H9 (cell line): Measurements from ENCODE around the gene CHTF8. TPM values are rescaled to one million over a fixed set of nuclear protein-coding genes. Genes with fewer than 3 reads are reported as not detected.

ENCODE experiments used
- DNase-seq: peaks from one replicate; pipeline ENCODE4 v3.0.0-alpha.2; 2017
- H2AFZ ChIP-seq: one replicate; pipeline ENCODE4 v1.6.1; 2013; ENCODE audit warnings: mild to moderate bottlenecking, low read length, control low read depth, moderate library complexity
- H2AK5ac ChIP-seq: 2 replicates; pipeline ENCODE4 v1.6.1; 2013; ENCODE audit warnings: low read length, control low read depth, mixed read lengths; ENCODE audit not compliant: insufficient read length
- H2BK120ac ChIP-seq: one replicate; pipeline ENCODE4 v1.6.1; 2013; ENCODE audit warnings: low read depth, mild to moderate bottlenecking, low read length, control low read depth, inconsistent platforms; ENCODE audit not compliant: poor library complexity, severe bottlenecking
- H2BK12ac ChIP-seq: 2 replicates; pipeline ENCODE4 v1.6.1; 2013; ENCODE audit warnings: low read length, control low read depth, mixed read lengths, low read depth; ENCODE audit not compliant: insufficient read length
- H2BK15ac ChIP-seq: 2 replicates; pipeline ENCODE4 v1.6.1; 2013; ENCODE audit warnings: low read depth, low read length, control low read depth
- H2BK20ac ChIP-seq: one replicate; pipeline ENCODE4 v1.6.1; 2013; ENCODE audit warnings: low read depth, mild to moderate bottlenecking, low read length, control low read depth, inconsistent platforms; ENCODE audit not compliant: poor library complexity, severe bottlenecking
- H2BK5ac ChIP-seq: 2 replicates; pipeline ENCODE4 v1.6.1; 2013; ENCODE audit warnings: low read length, control low read depth, mixed read lengths; ENCODE audit not compliant: insufficient read length
- H3K14ac ChIP-seq: 2 replicates; pipeline ENCODE4 v1.6.1; 2013; ENCODE audit warnings: low read length, control low read depth; ENCODE audit not compliant: insufficient read depth
- H3K18ac ChIP-seq: 2 replicates; pipeline ENCODE4 v1.6.1; 2013; ENCODE audit warnings: low read depth, mild to moderate bottlenecking, mixed read lengths, low read length, control low read depth; ENCODE audit not compliant: insufficient read length
- H3K23ac ChIP-seq: 2 replicates; pipeline ENCODE4 v1.6.1; 2013; ENCODE audit warnings: low read length, control low read depth, mixed read lengths, low read depth; ENCODE audit not compliant: insufficient read length
- H3K23me2 ChIP-seq: 2 replicates; pipeline ENCODE4 v1.6.1; 2013; ENCODE audit warnings: low read depth, mild to moderate bottlenecking, mixed read lengths, low read length, control low read depth; ENCODE audit not compliant: insufficient read length, poor library complexity, severe bottlenecking
- H3K27ac ChIP-seq: 2 replicates; pipeline ENCODE4 v1.5.1; 2013; ENCODE audit warnings: low read length, control low read depth, mixed read lengths, low read depth; ENCODE audit not compliant: insufficient read length
- H3K27me3 ChIP-seq: 2 replicates; pipeline ENCODE4 v1.6.1; 2013; ENCODE audit warnings: low read length, control low read depth, inconsistent platforms; ENCODE audit not compliant: insufficient read depth
- H3K4ac ChIP-seq: 2 replicates; pipeline ENCODE4 v1.6.1; 2013; ENCODE audit warnings: low read depth, mild to moderate bottlenecking, control low read depth, inconsistent platforms, low read length, moderate library complexity
- H3K4me1 ChIP-seq: 2 replicates; pipeline ENCODE4 v1.6.1; 2013; ENCODE audit warnings: low read length, control low read depth, inconsistent platforms; ENCODE audit not compliant: insufficient read depth
- H3K4me2 ChIP-seq: 2 replicates; pipeline ENCODE4 v1.6.1; 2013; ENCODE audit warnings: low read length, control low read depth, mixed read lengths; ENCODE audit not compliant: insufficient read length, insufficient read depth
- H3K56ac ChIP-seq: 2 replicates; pipeline ENCODE4 v1.6.1; 2013; ENCODE audit warnings: low read depth, mild to moderate bottlenecking, mixed read lengths, low read length, control low read depth; ENCODE audit not compliant: insufficient read length
- H3K79me1 ChIP-seq: 2 replicates; pipeline ENCODE4 v1.6.1; 2013; ENCODE audit warnings: low read depth, mild to moderate bottlenecking, moderate library complexity, low read length, control low read depth, inconsistent platforms; ENCODE audit not compliant: insufficient read depth, poor library complexity, severe bottlenecking
- H3K79me2 ChIP-seq: 2 replicates; pipeline ENCODE4 v1.6.1; 2013; ENCODE audit warnings: low read length, control low read depth, inconsistent platforms; ENCODE audit not compliant: insufficient read depth
- H3K9ac ChIP-seq: 2 replicates; pipeline ENCODE4 v1.6.1; 2013; ENCODE audit warnings: low read length, control low read depth, mixed read lengths; ENCODE audit not compliant: insufficient read length; ENCODE audit errors: extremely low read depth
- H3K9me3 ChIP-seq: one replicate; pipeline ENCODE4 v1.6.1; 2013; ENCODE audit warnings: low read depth, low read length, inconsistent platforms; ENCODE audit not compliant: control insufficient read depth
- H3T11ph ChIP-seq: one replicate; pipeline ENCODE4 v1.6.1; 2013; ENCODE audit warnings: mild to moderate bottlenecking, low read length, control low read depth, inconsistent platforms
- H4K20me1 ChIP-seq: one replicate; pipeline ENCODE4 v1.6.1; 2013; ENCODE audit not compliant: control insufficient read depth, insufficient read length, insufficient read depth
- H4K5ac ChIP-seq: 2 replicates; pipeline ENCODE4 v1.6.1; 2013; ENCODE audit warnings: low read depth, mild to moderate bottlenecking, mixed read lengths, low read length, control low read depth; ENCODE audit not compliant: insufficient read length
- H4K8ac ChIP-seq: replicated peaks from 2 replicates; pipeline ENCODE4 v1.6.1; 2013; ENCODE audit warnings: low read length, control low read depth, mixed read lengths, low read depth; ENCODE audit not compliant: insufficient read length
- H4K91ac ChIP-seq: 2 replicates; pipeline ENCODE4 v1.6.1; 2013; ENCODE audit warnings: low read depth, mild to moderate bottlenecking, moderate library complexity, mixed read lengths, low read length, control low read depth; ENCODE audit not compliant: insufficient read length
- H3K27ac Mint-ChIP-seq, 3 experiments: 2 replicates in 2 of 3; 3 replicates in 1 of 3; pipeline ENCODE4 v1.8.0; 2020 to 2021; ENCODE audit warnings: mixed read lengths in 3 of 3, mild to moderate bottlenecking in 1 of 3, moderate library complexity in 1 of 3
- H3K27me3 Mint-ChIP-seq: 2 replicates; pipeline ENCODE4 v1.8.0; 2021; ENCODE audit warnings: low read depth, mild to moderate bottlenecking, moderate library complexity, mixed read lengths
- H3K36me3 Mint-ChIP-seq, 3 experiments: 2 replicates in 2 of 3; 3 replicates in 1 of 3; pipeline ENCODE4 v1.8.0; 2020 to 2021; ENCODE audit warnings: low read depth in 3 of 3, mixed read lengths in 3 of 3; ENCODE audit not compliant: insufficient read depth in 1 of 3
- H3K4me1 Mint-ChIP-seq, 2 experiments: 2 replicates each; pipeline ENCODE4 v1.8.0; 2020; ENCODE audit warnings: mixed read lengths in 2 of 2
- H3K4me3 Mint-ChIP-seq, 2 experiments: 2 replicates in 1 of 2; 3 replicates in 1 of 2; pipeline ENCODE4 v1.8.0; 2020 to 2021; ENCODE audit warnings: mild to moderate bottlenecking in 2 of 2, mixed read lengths in 2 of 2, moderate library complexity in 1 of 2
- H3K9me3 Mint-ChIP-seq, 2 experiments: 2 replicates in 1 of 2; 3 replicates in 1 of 2; pipeline ENCODE4 v1.8.0; 2020; ENCODE audit warnings: mild to moderate bottlenecking in 2 of 2, mixed read lengths in 2 of 2, moderate library complexity in 1 of 2
- WGBS: extraction: QIAGEN DNeasy Blood & Tissue Kit; methylation state at CpG from one replicate; pipeline ENCODE4 v1.1.7; 2013; ENCODE audit warnings: missing lambda C conversion rate, low lambda C conversion rate, mixed read lengths; ENCODE audit not compliant: insufficient read length; ENCODE audit errors: extremely low coverage; 5-methylcytosine and 5-hydroxymethylcytosine counted together
- total RNA-seq: library from RNA; stranded (reverse); gene quantifications from 2 replicates; pipeline ENCODE4 v1.2.1, GENCODE V29; 2021
- TF ChIP-seq, protein P1 (sequence below): fragments of 200-600 bp; sonication (generic); conservative IDR thresholded peaks from 3 replicates; pipeline ENCODE4 v1.8.0; 2021; ENCODE audit warnings: antibody characterized with exemption, mild to moderate bottlenecking

CHTF8 gene
- total RNA-seq, 1 experiment from 2014 or later, result 168 TPM

GRCh38 chr16:69095193-69095592 lies 37.2 kb downstream of the CHTF8 start:
- no peak overlapping the region for H3K27ac Mint-ChIP-seq
- no peak overlapping the region for H2BK120ac ChIP-seq
- H3K27me3 ChIP-seq, result no peaks in the 10 kb centered on the region
- H3T11ph ChIP-seq, result no peak overlapping the region
- H3K4me2 ChIP-seq, result no peak overlapping the region
- H3K9me3 ChIP-seq, result no peaks in the 10 kb centered on the region
- H3K27ac ChIP-seq, result no peak overlapping the region
- no peak overlapping the region for H3K56ac ChIP-seq
- H2BK15ac ChIP-seq, result no peak overlapping the region
- H3K23ac ChIP-seq, result no peak overlapping the region
- H2BK5ac ChIP-seq, result no peak overlapping the region
- H4K8ac ChIP-seq, result no peak overlapping the region
- no peak overlapping the region for H2AK5ac ChIP-seq
- H3K9ac ChIP-seq, result no peak overlapping the region
- no peak overlapping the region for H3K14ac ChIP-seq
- H2AFZ ChIP-seq, result no peak overlapping the region
- no peak overlapping the region for H2BK12ac ChIP-seq
- H3K4me1 Mint-ChIP-seq, result peaks cover 26 to 29% of the 10 kb centered on the region in 2 experiments
- DNase-seq, result no peak
- H4K5ac ChIP-seq, result no peak overlapping the region
- H3K79me2 ChIP-seq, result no peaks in the 10 kb centered on the region
- no peak overlapping the region for H3K4me3 Mint-ChIP-seq
- WGBS, result no CpG with 5 or more reads among the region's 6 CpGs
- no peaks in the 10 kb centered on the region for H3K79me1 ChIP-seq
- no peaks in the 10 kb centered on the region for H4K20me1 ChIP-seq
- no peak overlapping the region for H3K4ac ChIP-seq
- TF ChIP-seq, protein P1, sequence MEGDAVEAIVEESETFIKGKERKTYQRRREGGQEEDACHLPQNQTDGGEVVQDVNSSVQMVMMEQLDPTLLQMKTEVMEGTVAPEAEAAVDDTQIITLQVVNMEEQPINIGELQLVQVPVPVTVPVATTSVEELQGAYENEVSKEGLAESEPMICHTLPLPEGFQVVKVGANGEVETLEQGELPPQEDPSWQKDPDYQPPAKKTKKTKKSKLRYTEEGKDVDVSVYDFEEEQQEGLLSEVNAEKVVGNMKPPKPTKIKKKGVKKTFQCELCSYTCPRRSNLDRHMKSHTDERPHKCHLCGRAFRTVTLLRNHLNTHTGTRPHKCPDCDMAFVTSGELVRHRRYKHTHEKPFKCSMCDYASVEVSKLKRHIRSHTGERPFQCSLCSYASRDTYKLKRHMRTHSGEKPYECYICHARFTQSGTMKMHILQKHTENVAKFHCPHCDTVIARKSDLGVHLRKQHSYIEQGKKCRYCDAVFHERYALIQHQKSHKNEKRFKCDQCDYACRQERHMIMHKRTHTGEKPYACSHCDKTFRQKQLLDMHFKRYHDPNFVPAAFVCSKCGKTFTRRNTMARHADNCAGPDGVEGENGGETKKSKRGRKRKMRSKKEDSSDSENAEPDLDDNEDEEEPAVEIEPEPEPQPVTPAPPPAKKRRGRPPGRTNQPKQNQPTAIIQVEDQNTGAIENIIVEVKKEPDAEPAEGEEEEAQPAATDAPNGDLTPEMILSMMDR, result no peak
- H3K4me1 ChIP-seq, result peaks cover 4% of the 10 kb centered on the region; the same call in 1 of the 2 replicates
- H4K91ac ChIP-seq, result no peak overlapping the region
- H3K36me3 Mint-ChIP-seq, result no peaks in the 10 kb centered on the region
- H3K23me2 ChIP-seq, result no peaks in the 10 kb centered on the region
- no peak overlapping the region for H2BK20ac ChIP-seq
- H3K18ac ChIP-seq, result no peak overlapping the region
- H3K9me3 Mint-ChIP-seq, result no peaks in the 10 kb centered on the region
- H3K27me3 Mint-ChIP-seq, result no peaks in the 10 kb centered on the region
